GM18861 (cell line): ENCODE results near the gene NLRP5.

Experiments
- ATAC-seq: cut with Tn5 transposase; IDR thresholded peaks from one replicate; pipeline ENCODE4 v1.9.1; 2021; ENCODE audit not compliant: unreplicated experiment

Gene NLRP5

DNA sequence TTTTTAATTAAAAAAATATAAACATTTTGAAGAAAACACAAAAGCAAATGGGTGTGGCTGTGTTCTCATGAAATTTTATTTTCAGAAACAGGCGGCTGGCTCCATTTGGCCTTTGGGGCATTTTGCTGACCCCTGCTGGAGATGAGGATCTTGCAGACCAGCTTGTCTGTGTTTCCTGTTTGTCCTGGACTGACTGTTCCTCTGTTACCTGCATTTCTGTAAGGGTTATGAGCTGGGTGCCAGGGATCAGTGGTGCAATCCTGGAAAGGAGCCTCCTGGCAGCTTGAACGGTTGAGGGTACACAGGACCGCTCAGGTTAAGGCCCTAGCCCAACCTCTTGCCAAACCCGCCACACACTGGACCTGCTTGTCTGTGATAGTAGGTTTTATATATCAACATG lies 84.6 kb downstream of the NLRP5 start:
- no peak for ATAC-seq

DNA sequence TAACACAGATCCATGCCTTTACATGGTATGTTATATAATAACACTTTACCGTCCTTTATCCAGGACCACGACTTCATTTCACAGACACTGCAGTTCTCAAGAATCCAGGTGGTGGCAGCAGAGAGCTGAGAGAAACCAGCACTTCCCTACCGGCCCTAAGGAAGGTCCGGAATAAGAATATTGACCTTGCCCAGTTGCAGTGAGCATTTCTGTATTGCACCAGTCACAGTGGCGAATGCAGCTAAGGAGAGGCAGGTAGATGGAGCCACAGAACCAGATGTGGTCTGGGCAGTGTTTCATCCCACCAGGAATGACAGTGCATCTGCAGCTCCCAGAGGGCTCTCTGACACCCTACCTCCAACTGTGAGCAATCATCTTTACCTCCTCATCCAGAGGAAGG lies 89.9 kb downstream of the NLRP5 start:
- ATAC-seq, result no peak

GRCh38 chr19:56079609-56080008 lies 93.0 kb downstream of the NLRP5 start:
- ATAC-seq, result no peak

DNA sequence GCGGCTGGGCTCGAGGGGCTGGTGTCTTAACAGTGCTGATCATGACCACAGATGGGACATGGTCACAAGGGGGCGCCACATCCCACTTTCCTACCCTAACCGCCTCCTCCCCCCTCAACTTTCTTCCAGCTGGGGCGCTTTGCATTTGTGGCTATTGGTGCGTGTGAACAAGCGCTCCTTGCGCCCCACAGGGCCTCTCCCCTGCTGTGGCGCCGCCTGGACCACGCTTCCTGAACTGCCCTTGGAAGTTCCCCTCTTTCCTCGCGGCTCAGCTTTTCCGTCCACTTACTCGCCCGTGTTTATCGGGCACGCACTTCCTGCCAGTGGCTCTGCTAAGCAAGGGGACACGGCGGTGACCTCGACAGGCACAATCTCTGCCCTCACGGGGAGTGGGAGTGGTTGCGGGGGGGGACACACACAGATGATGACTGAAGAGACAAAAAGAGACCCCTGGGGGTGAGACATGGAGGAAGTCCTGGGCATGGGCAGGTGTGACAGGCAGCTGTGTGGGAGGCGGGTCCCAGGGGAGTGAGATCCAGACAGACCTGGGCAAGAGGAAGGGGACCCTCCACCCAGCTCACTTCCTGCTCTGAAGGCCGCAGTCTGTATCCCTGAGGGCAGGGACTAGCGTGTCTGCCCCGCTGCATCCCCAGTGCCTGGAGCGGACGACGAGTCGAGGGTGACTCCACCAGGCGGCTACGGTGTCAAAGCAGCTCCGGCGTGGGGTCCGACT lies 94.3 kb downstream of the NLRP5 start:
- peak; percentile 52 for ATAC-seq

DNA sequence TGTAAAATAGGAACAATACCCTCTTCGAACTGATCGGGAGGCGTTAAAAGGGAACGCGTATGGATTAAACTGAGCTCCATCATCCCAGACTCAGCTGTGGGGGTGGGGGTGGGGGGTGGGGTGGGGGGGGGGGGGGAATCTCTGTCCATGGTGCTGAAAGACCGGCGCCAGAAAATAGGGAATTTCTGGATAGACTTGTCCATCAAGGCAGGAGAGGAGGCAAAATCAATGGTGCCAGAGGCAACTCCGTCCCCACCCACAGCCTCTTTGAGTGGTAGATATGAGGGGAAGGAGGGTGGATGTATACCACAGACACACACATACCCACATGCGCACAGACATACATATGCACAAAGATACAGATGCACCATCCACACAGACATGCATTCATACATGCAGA lies 97.1 kb downstream of the NLRP5 start:
- ATAC-seq, result no peak

DNA sequence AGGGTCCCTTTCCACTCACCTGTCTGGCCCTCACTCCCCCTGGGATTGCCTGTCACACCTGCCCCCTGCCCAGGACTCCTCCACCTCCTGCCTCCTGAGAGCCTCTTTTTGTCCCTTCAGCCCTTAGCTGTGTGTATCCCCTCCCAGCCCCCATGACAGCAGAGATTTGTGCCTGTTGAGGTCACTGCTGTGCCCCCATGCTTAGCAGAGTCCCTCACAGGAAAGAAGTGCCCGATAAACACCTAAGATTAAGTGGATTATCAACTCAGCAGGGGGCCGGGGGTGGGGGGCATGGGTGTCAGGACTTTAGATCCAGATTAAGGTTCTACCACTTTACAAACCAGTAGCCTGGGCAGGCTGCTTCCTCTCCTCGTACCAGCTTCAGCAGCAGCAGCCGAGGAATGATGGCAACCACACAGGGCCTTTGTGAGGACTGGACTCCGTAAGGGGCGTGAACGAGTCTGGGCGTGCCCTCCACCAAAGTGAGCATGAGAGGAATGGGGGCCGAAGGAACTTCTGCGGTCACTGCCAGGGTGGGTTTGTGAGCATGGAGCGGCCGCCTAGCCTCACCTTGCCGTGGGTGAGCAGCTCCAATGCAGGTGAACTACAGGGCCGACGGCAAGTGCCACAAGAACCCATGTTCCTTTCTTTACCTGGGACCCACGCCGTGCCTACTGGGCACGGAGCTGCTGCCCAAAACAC lies 98.4 kb downstream of the NLRP5 start:
- ATAC-seq, result no peak

GRCh38 chr19:56085571-56086275 lies 99.1 kb downstream of the NLRP5 start:
- ATAC-seq, result no peak

GRCh38 chr19:56086671-56087430 lies 100.3 kb downstream of the NLRP5 start:
- no peak for ATAC-seq

- no peak for ATAC-seq
Observed at GRCh38 chr19:56087647-56088496, 101.3 kb downstream of the NLRP5 start.

- no peak for ATAC-seq
Observed at GRCh38 chr19:56088497-56089215, 102.1 kb downstream of the NLRP5 start.

DNA sequence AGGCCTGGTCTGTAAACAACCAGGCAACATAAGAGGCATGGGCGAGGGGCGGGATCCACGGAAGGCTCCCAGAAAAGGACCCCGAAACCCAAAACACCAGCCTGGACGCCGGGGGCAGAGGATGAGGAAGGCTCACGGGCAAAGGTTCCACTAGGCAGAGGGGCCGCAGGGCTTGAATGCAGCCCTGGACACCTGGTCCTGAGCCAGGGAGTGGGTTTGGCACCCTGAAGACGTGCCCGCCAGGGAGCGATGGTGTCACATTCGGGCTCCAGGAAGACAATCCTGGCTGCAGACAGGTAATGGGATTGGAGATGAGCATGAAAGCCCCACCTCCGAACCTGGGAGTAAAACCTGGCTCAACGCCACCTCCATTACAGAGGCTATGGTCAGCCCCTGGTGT lies 102.8 kb downstream of the NLRP5 start:
- no peak for ATAC-seq

DNA sequence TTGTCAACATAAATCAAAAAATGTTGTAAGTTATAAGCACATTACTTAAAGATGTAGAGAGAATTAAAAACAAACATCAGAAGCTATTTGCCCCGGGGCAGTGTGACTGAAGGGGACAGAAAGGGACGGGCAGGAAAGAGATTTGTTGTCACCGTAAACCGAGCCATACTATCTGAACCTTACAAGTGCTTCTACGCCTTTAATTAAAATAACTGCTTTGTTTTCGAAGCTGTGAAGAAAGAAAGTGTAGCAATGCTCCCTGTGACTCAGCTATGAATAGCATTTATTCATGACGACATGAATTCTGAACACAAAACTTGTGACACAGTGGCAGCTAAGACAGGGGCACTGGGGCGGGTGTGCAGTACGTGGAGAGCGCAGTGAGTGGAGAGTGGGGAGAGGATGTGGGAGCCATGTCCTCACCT lies 104.5 kb downstream of the NLRP5 start:
- ATAC-seq, result no peak

GRCh38 chr19:56091751-56092546 lies 105.4 kb downstream of the NLRP5 start:
- ATAC-seq, result no peak

GRCh38 chr19:56092685-56093631 lies 106.4 kb downstream of the NLRP5 start:
- ATAC-seq, result no peak

DNA sequence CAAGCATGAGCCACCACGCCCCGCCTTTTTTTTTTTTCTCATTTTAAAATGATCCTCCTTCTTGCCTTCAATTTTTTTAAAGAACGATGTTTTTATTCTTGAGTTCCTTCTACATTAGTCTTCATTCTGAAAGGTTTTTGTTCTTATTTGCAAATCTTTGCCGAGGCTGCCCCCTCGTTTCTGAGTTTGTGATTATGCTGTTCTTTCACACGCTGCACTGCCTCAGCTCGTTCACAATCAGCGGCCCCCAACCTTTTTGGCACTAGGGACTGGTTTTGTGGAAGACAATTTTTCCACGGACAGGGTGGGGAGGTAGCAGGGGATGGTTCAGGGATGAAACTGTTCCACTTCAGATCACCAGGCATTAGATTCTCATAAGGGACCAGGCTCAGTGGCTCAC lies 107.9 kb downstream of the NLRP5 start:
- ATAC-seq, result no peak

DNA sequence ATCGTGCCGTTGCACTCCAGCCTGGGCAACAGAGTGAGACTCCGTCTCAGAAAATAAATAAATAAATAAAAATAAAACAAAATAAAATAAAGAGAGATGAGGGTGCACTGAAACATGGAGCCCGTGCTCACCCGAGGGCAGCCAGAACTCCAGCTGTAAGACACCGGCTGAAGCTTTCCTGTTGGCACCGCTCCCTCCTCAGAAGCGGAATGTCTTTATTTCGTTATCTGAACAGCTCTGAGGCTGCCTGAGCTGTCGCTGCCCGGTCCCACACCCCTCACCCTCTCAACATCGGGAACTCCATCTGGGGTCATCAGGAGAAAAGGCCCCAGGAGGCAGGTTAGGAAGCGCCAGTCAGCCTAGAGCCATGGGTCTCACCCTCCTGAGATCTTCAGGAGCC lies 110.1 kb downstream of the NLRP5 start:
- no peak for ATAC-seq

DNA sequence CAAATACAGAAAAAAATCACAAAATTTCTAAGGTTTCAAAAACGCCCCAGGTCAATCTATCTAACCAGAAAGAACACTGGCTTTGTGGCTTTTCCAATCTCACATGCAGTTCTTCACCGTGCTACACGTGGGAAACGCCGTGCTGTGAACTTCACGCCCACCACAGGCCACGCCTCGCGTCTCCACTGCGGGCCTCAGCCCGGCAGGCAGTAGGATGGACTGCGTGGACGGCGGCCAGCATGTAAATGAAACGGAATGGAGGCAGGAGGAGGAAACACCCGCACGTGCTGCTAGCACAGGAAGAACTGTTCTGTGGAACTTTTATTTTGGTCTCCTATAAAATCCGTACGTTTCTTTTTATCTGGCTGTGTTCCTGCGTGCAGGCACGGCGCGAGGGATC lies 110.7 kb downstream of the NLRP5 start:
- ATAC-seq, result no peak

DNA sequence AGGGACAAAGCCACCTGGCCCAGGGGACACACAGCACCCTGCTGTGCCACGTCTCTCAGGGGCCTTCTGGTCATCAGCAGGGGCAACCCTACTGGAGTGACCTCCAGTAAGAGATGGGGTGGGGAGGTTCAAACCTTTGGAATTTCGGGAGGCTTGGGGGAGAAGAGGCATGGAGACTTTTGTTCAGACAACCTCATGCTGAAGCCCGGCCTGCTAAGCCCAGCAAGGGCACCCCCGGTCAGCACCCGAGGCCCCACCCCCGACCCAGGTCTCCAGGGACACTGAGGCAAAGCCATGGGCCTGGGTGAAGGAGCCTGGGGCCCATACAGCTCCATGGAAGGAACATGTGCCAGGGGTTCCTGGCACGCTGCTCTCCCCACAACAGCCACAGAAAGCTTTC lies 111.2 kb downstream of the NLRP5 start:
- no peak for ATAC-seq
